DOHH2 (cell line): Measurements from ENCODE around the gene MBP.

Experiments used
- H3F3A ChIP-seq: fragments of 200-600 bp; sonication (generic), shearing (Covaris generic); 2 replicates; pipeline ENCODE4 v1.6.0; 2016; ENCODE audit warnings: antibody characterized with exemption, mild to moderate bottlenecking; ENCODE audit not compliant: control insufficient read depth, insufficient read depth
- H3K27ac ChIP-seq: fragments of 200-600 bp; sonication (generic); 2 replicates; pipeline ENCODE4 v1.5.1; 2014; ENCODE audit warnings: low read depth, mild to moderate bottlenecking, low read length, moderate library complexity
- H3K27me3 ChIP-seq: fragments of 200-600 bp; sonication (generic); 2 replicates; pipeline ENCODE4 v1.6.1; 2014; ENCODE audit warnings: mild to moderate bottlenecking, low read length, mixed read lengths; ENCODE audit not compliant: control insufficient read depth
- H3K36me3 ChIP-seq: fragments of 200-600 bp; sonication (generic); 2 replicates; pipeline ENCODE4 v1.6.1; 2014; ENCODE audit warnings: mild to moderate bottlenecking, low read length, moderate library complexity, mixed read lengths; ENCODE audit not compliant: control insufficient read depth
- H3K4me1 ChIP-seq: fragments of 200-600 bp; sonication (generic); 2 replicates; pipeline ENCODE4 v1.6.1; 2014; ENCODE audit warnings: mild to moderate bottlenecking, low read length, mixed read lengths; ENCODE audit not compliant: control insufficient read depth
- H3K4me2 ChIP-seq: fragments of 200-600 bp; sonication (generic); 2 replicates; pipeline ENCODE4 v1.6.0; 2014; ENCODE audit warnings: mild to moderate bottlenecking, low read length, moderate library complexity
- H3K4me3 ChIP-seq: fragments of 200-600 bp; sonication (generic); 2 replicates; pipeline ENCODE4 v1.5.1; 2014; ENCODE audit warnings: mild to moderate bottlenecking, low read length, mixed read lengths
- H3K79me2 ChIP-seq: fragments of 200-600 bp; sonication (generic); 2 replicates; pipeline ENCODE4 v1.6.1; 2014; ENCODE audit warnings: mild to moderate bottlenecking, low read length, mixed read lengths; ENCODE audit not compliant: control insufficient read depth
- H3K9me2 ChIP-seq: fragments of 200-600 bp; sonication (generic); replicated peaks from 2 replicates; pipeline ENCODE4 v1.6.1; 2014; ENCODE audit warnings: mild to moderate bottlenecking, low read length, mixed read lengths; ENCODE audit not compliant: control insufficient read depth
- H3K9me3 ChIP-seq: fragments of 200-600 bp; sonication (generic); 2 replicates; pipeline ENCODE4 v1.6.1; 2014; ENCODE audit warnings: antibody characterized with exemption, low read length, mixed read lengths; ENCODE audit not compliant: control insufficient read depth, insufficient read depth
- H4K20me1 ChIP-seq: fragments of 200-600 bp; sonication (generic); 2 replicates; pipeline ENCODE4 v1.6.0; 2014; ENCODE audit warnings: low read depth, mild to moderate bottlenecking, antibody characterized with exemption, low read length, moderate library complexity; ENCODE audit not compliant: control insufficient read depth, insufficient read depth
- EZH2phosphoT487 ChIP-seq: fragments of 200-600 bp; sonication (generic); IDR thresholded peaks from 2 replicates; pipeline ENCODE4 v1.6.1; 2017; ENCODE audit warnings: borderline replicate concordance, mild to moderate bottlenecking, antibody characterized with exemption, low read length, moderate library complexity, mixed read lengths
- TF ChIP-seq, protein P1 (sequence below): fragments of 200-600 bp; sonication (generic); IDR thresholded peaks from one replicate; pipeline ENCODE4 v1.5.1; 2014; ENCODE audit warnings: antibody characterized with exemption, mild to moderate bottlenecking, low read depth, low read length; ENCODE audit not compliant: poor library complexity, severe bottlenecking

MBP gene

DNA sequence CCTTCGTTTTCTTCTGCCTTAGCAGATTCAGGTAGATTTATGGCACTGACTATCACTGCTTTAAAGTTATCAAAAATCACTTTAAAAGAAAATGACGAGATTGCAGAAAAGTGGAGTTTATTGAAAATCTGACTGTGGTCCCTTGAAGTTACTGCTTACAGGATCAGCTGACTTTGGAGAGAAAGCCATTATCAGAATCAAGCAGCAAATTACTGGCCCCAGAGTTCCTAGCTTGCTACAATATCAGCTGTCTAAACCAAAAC, 18.5 kb downstream of the MBP start:
- no peak overlapping the region for H3K27ac ChIP-seq
- H3K9me3 ChIP-seq = no peaks in the 10 kb centered on the region
- no peak overlapping the region for H3K4me2 ChIP-seq
- H3K4me1 ChIP-seq = peaks cover 7% of the 10 kb centered on the region
- H3K9me2 ChIP-seq = no peaks in the 10 kb centered on the region
- H3K27me3 ChIP-seq = no peaks in the 10 kb centered on the region
- no peak overlapping the region for H3K4me3 ChIP-seq
- H3K36me3 ChIP-seq = peaks cover 9% of the 10 kb centered on the region; the same call in 1 of the 2 replicates
- H4K20me1 ChIP-seq = peaks cover 3% of the 10 kb centered on the region; the same call in 1 of the 2 replicates
- no peaks in the 10 kb centered on the region for H3F3A ChIP-seq
- TF ChIP-seq, protein P1, sequence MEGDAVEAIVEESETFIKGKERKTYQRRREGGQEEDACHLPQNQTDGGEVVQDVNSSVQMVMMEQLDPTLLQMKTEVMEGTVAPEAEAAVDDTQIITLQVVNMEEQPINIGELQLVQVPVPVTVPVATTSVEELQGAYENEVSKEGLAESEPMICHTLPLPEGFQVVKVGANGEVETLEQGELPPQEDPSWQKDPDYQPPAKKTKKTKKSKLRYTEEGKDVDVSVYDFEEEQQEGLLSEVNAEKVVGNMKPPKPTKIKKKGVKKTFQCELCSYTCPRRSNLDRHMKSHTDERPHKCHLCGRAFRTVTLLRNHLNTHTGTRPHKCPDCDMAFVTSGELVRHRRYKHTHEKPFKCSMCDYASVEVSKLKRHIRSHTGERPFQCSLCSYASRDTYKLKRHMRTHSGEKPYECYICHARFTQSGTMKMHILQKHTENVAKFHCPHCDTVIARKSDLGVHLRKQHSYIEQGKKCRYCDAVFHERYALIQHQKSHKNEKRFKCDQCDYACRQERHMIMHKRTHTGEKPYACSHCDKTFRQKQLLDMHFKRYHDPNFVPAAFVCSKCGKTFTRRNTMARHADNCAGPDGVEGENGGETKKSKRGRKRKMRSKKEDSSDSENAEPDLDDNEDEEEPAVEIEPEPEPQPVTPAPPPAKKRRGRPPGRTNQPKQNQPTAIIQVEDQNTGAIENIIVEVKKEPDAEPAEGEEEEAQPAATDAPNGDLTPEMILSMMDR = no peak
- no peak for TF ChIP-seq EZH2phosphoT487
- peaks cover 34% of the 10 kb centered on the region for H3K79me2 ChIP-seq

DNA sequence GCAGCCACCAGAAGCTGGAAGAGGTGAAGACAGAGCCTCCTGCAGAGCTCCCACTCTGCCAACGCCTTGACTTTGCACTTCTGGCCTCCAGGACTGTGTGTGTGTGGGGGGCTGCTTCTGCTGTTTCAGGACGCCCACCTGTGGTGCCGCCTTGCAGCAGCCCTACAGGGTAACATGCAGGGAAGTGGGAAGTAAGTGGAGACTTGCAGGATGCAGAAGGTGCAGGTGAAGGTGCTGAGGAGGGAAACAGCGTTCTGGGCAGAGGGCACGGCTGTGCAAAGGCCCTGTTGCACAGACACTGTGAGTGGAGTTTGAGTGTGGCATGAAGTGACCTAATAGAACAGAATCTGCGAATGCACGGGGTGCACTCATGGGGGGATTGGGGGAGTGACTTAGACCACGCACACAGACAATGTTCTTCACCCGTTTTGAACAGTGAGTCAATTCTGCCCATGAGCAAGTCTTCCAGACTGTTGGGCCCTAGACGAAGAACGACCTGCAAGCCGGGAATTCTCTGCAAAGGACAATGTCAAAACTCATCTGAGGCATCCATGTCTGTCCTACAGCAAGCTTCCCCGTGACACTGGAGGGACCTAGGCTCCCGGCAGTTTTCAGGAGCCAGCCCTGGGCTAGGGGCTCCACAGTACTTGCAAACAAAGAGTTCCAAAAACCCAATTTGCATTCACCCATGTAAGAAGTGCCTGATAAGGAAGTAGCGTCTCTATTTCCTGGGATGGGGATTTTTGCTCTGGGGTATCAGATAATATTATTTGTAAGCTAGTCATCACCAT, 19.0 kb downstream of the MBP start:
- TF ChIP-seq, protein P1 = no peak
- peaks cover 3% of the 10 kb centered on the region; the same call in 1 of the 2 replicates for H4K20me1 ChIP-seq
- H3K79me2 ChIP-seq = peaks cover 29% of the 10 kb centered on the region
- no peak overlapping the region for H3K4me2 ChIP-seq
- no peaks in the 10 kb centered on the region for H3K9me3 ChIP-seq
- no peak overlapping the region for H3K27ac ChIP-seq
- no peaks in the 10 kb centered on the region for H3F3A ChIP-seq
- H3K4me1 ChIP-seq = peaks cover 13% of the 10 kb centered on the region
- H3K36me3 ChIP-seq = peaks cover 9% of the 10 kb centered on the region; the same call in 1 of the 2 replicates
- H3K9me2 ChIP-seq = no peaks in the 10 kb centered on the region
- no peak overlapping the region for H3K4me3 ChIP-seq
- no peaks in the 10 kb centered on the region for H3K27me3 ChIP-seq

DNA sequence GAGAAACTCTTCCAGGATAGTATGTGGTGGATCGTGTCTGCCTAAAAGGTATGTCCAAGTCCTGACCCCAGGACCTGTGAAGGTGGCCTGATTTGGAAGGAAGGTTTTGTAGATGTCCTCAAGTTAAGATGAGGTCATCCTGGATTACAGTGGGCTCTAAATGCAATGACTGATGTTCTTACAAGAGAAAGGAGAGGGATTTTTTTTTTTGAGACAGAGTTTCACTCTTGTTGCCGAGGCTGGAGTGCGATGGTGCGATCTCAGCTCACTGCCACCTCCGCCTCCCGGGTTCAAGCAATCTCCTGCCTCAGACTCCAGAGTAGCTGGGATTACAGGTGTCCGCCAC, 19.9 kb downstream of the MBP start:
- H4K20me1 ChIP-seq = peaks cover 3% of the 10 kb centered on the region; the same call in 1 of the 2 replicates
- peaks cover 25% of the 10 kb centered on the region for H3K79me2 ChIP-seq
- no peaks in the 10 kb centered on the region for H3K9me3 ChIP-seq
- H3K27me3 ChIP-seq = no peaks in the 10 kb centered on the region
- H3K9me2 ChIP-seq = no peaks in the 10 kb centered on the region
- TF ChIP-seq EZH2phosphoT487 = no peak
- TF ChIP-seq, protein P1 = no peak
- no peak overlapping the region for H3K27ac ChIP-seq
- 0 out of 2 replicates have a peak, but pooled peaks cover 3% of the 10 kb centered on the region for H3F3A ChIP-seq
- H3K4me2 ChIP-seq = no peak overlapping the region
- peaks cover 21% of the 10 kb centered on the region for H3K4me1 ChIP-seq
- H3K4me3 ChIP-seq = no peak overlapping the region
- H3K36me3 ChIP-seq = peaks cover 9% of the 10 kb centered on the region; the same call in 1 of the 2 replicates
